Spleen (tissue), 11 donors: ENCODE measurements around the gene CRIP1. TPM values are rescaled to one million over a fixed set of nuclear protein-coding genes. Genes with fewer than 3 reads are reported as not detected.

Experiments used
- DNase-seq: peaks from one replicate; pipeline ENCODE4 v3.0.0-alpha.2; 2020
- H3K27ac ChIP-seq, 8 donors: fragments of 200-600 bp; sonication (generic) in 7 of 8; 1 replicate in 4 of 8; 2 replicates in 4 of 8; pipeline versions ENCODE4 v1.5.0 to v1.8.0; 2016 to 2021; ENCODE audit warnings: inconsistent platforms in 4 of 8, mild to moderate bottlenecking in 4 of 8, moderate library complexity in 1 of 8
- H3K27me3 ChIP-seq, 7 donors: fragments of 200-600 bp; sonication (generic) in 6 of 7; replicated peaks in 1 of 7; 1 replicate in 4 of 7; 2 replicates in 3 of 7; pipeline versions ENCODE4 v1.5.0 to v1.8.0; 2016 to 2021; ENCODE audit warnings: inconsistent platforms in 3 of 7, mild to moderate bottlenecking in 1 of 7
- H3K36me3 ChIP-seq, 6 donors: fragments of 200-600 bp; sonication (generic) in 5 of 6; 1 replicate in 4 of 6; 2 replicates in 2 of 6; pipeline versions ENCODE4 v1.5.0 to v1.8.0; 2016 to 2021; ENCODE audit warnings: inconsistent platforms in 2 of 6
- H3K4me1 ChIP-seq, 6 donors: fragments of 200-600 bp; sonication (generic) in 5 of 6; 1 replicate in 3 of 6; 2 replicates in 3 of 6; pipeline versions ENCODE4 v1.5.0 to v1.8.0; 2016 to 2021; ENCODE audit warnings: inconsistent platforms in 3 of 6
- H3K4me3 ChIP-seq, 8 donors: fragments of 200-600 bp; sonication (generic) in 7 of 8; 1 replicate in 4 of 8; 2 replicates in 4 of 8; pipeline versions ENCODE4 v1.5.0 to v1.8.0; 2016 to 2021; ENCODE audit warnings: inconsistent platforms in 4 of 8, mild to moderate bottlenecking in 4 of 8, moderate library complexity in 2 of 8
- H3K9me3 ChIP-seq, 8 donors: fragments of 200-600 bp; sonication (generic) in 7 of 8; 1 replicate in 4 of 8; 2 replicates in 4 of 8; pipeline versions ENCODE4 v1.5.0 to v1.8.0; 2016 to 2021; ENCODE audit warnings: inconsistent platforms in 4 of 8
- CTCF ChIP-seq, 11 experiments: fragments of 200-600 bp in 7 of 11; fragments of 450-650 bp in 4 of 11; sonication (generic) in 4 of 11; IDR thresholded peaks in 8 of 11; conservative IDR thresholded peaks in 3 of 11; 1 replicate in 7 of 11; 2 replicates in 4 of 11; pipeline versions ENCODE4 v1.4.0 to v1.8.0; 2016 to 2021; ENCODE audit warnings: antibody characterized with exemption in 11 of 11, inconsistent platforms in 4 of 11, mild to moderate bottlenecking in 1 of 11
- POLR2A ChIP-seq, 3 donors: fragments of 450-650 bp; IDR thresholded peaks; one replicate each; pipeline ENCODE4 v1.5.1; 2017; ENCODE audit warnings: antibody characterized with exemption in 3 of 3, mild to moderate bottlenecking in 1 of 3
- POLR2AphosphoS5 ChIP-seq, 3 donors: sonication (generic); formaldehyde crosslinking; IDR thresholded peaks; one replicate each; pipeline ENCODE4 v1.5.1; 2017; ENCODE audit warnings: antibody characterized with exemption in 3 of 3
- WGBS, 5 donors: extraction: QIAGEN DNeasy Blood & Tissue Kit in 3 of 5; methylation state at CpG; one replicate each; pipeline versions ENCODE4 v1.1.5 to v1.1.7; 2013 to 2018; 5-methylcytosine and 5-hydroxymethylcytosine counted together
- intact Hi-C: fragments of 100-400 bp; cut with DNase I; formaldehyde crosslinking; loops from one replicate; pipeline ENCODE4 v1.15.0; 2023; ENCODE audit warnings: low total_unique reads
- polyA plus RNA-seq, 3 donors: library from polyadenylated mRNA; stranded (reverse); fragments of 200-250 nt; gene quantifications; one replicate each; pipeline ENCODE4 v1.2.1, GENCODE V29; 2013
- total RNA-seq, 7 donors: library from RNA; depleted of rRNA in 3 of 7; stranded (reverse); fragments of >200 nt in 3 of 7; fragmentation: NEBNext Ultra II Directional in 4 of 7; extraction: Animal tissue kit (Norgen Biotek cat#: 25700) in 4 of 7; gene quantifications; one replicate each; pipeline versions ENCODE4 v1.1.0 to v1.2.1, GENCODE V29; 2016 to 2021
- donor health status: healthy with polysubstance abuse.
- donor health status: DM: no; HTN: no; CAD: no; lungs with moderate emphysema.
- donor health status: DM: no; HTN: no; CAD: no.
- donor health status: Bipolar disorder and iron deficiency.
- donor health status: healthy.
- donor health status: DM: no; HTN: no; CAD: no.
- donor health status: DM: yes; HTN: yes; CAD: no.

Gene CRIP1
- total and polyA plus RNA-seq, 10 donors: 20.5 to 349 (median 65.3) TPM

DNA sequence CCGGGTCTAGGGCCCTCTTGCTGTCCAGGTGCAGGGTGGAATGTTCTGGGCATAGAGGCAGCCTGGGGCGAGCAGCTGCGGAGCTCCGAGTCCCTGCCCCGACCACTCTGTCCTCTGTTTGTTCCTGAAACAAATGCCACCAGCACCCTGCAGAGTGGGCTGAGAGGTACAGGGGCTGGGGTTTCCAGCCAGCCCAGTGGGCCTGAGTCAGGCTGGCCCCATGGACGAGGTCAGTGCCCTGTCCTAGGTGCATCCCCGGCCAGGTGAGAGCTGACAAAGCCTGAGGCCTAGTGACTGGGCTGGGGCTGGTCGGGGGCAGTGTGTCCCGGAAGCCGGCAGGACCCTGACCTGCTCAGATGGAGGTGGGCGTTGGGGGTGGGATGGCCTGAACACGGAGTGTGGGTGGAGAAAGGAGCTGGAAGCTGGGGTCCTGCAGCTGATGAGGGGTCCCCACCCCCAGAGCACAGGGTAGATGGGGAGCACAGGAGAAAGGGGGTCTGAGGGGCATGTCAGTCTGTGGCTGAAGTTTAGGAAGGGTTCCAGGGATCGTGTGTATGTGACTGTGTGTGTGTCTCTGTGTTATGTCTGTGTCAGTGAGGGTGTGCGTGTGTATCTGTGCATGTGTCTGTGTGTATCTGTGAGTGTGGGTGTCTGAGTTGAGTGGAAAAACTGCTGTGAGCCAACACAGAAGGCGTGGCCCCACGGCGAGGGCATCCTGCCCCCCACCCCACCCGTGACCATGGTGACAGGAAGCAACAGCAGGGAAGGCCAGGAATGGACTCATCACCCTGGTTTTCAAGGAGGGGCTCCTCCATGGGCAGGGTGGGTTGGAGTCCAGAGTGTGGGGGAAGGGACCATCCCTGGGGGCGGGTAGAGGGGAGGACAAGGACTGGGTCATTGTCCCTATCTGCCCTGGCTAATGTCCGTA lies 2.4 kb upstream of the CRIP1 start:
- H3K27ac ChIP-seq: peak overlapping the region in 4 of 8 donors; percentile 4 to 95 (median 56)
- no peak overlapping the region for H3K4me3 ChIP-seq
- no peak for DNase-seq
- H3K4me1 ChIP-seq: peaks cover 62 to 100% (median 98%) of the 10 kb centered on the region in 6 donors
- WGBS, 5 donors: 48 to 75% (median 70%) methylated on average over 14 to 20 of the region's 20 CpGs
- H3K36me3 ChIP-seq: peaks cover 0 to 7% (median 1%) of the 10 kb centered on the region in 6 donors
- TF ChIP-seq CTCF (IDR thresholded peaks at IDR 0.05 in 8 of 11, conservative IDR thresholded peaks at IDR 0.05 in 3 of 11) (no peak), POLR2A (IDR thresholded peaks at IDR 0.05) (no peak), POLR2AphosphoS5 (IDR thresholded peaks at IDR 0.05) (peak in 2 of 3 donors; percentile 51 to 75)
- H3K9me3 ChIP-seq: no peaks in the 10 kb centered on the region
- H3K27me3 ChIP-seq: peaks cover 0 to 55% (median 3%) of the 10 kb centered on the region in 7 donors
- intact Hi-C loops: no loop called here

GRCh38 chr14:105484997-105485393 lies 1.7 kb upstream of the CRIP1 start:
- TF ChIP-seq POLR2A (IDR thresholded peaks at IDR 0.05): no peak
- no peak for TF ChIP-seq CTCF (IDR thresholded peaks at IDR 0.05 in 8 of 11, conservative IDR thresholded peaks at IDR 0.05 in 3 of 11)
- no peak for TF ChIP-seq POLR2AphosphoS5 (IDR thresholded peaks at IDR 0.05)
- Histone ChIP-seq H3K4me1 (peaks cover 64 to 100% (median 100%) of the 10 kb centered on the region in 6 donors), H3K27ac (peak overlapping the region in 6 of 8 donors; percentile 7 to 95 (median 92)), H3K9me3 (no peaks in the 10 kb centered on the region), H3K27me3 (peaks cover 0 to 49% (median 3%) of the 10 kb centered on the region in 7 donors), H3K36me3 (peaks cover 0 to under 1% (median 0%) of the 10 kb centered on the region in 6 donors), H3K4me3 (no peak overlapping the region)
- DNase-seq: no peak
- intact Hi-C loops: loop anchor here (5.0 kb wide), 1 partner anchor 113 kb away; no protein-coding TSS in a partner anchor
- 83 to 91% (median 86%) methylated on average over 13 to 16 of the region's 16 CpGs for WGBS, 5 donors

DNA sequence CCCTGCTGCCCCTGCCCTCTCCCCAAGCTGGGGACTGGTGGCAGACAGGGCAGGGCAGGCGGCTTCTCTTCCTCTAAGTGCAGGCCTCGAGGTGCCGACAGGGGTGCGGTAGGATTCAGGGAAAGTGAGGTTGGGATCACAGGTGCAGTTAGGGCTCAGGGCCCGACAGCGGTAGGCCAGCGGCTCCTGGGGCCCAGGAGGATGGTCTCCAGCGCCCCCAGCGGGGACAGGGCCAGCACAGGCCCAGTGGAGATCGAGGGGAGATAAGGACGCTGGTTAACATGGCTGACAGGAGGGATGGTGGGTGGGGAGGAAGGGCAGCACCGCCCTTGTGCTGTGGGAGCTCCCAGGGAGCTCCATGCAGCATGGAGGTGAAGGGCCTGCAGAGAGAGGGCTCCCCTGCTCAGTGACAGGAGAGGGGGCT lies 935 bp upstream of the CRIP1 start:
- Histone ChIP-seq H3K4me3 (peak overlapping the region in 2 of 8 donors; percentile 54 to 95), H3K9me3 (no peaks in the 10 kb centered on the region), H3K27ac (peak overlapping the region in 7 of 8 donors; percentile 7 to 95 (median 89)), H3K4me1 (peaks cover 58 to 96% (median 95%) of the 10 kb centered on the region in 6 donors), H3K27me3 (peaks cover 0 to 42% (median 3%) of the 10 kb centered on the region in 7 donors), H3K36me3 (no peaks in the 10 kb centered on the region)
- TF ChIP-seq POLR2A (IDR thresholded peaks at IDR 0.05) (no peak), POLR2AphosphoS5 (IDR thresholded peaks at IDR 0.05) (peak in 2 of 3 donors; percentile 26 to 42), CTCF (IDR thresholded peaks at IDR 0.05 in 8 of 11, conservative IDR thresholded peaks at IDR 0.05 in 3 of 11) (peak in 9 of 11 experiments; percentile 19 to 61 (median 40))
- no peak for DNase-seq
- intact Hi-C loops: loop anchor here (5.0 kb wide), 1 partner anchor 113 kb away; no protein-coding TSS in a partner anchor
- 24 to 66% (median 38%) methylated on average over 3 to 12 of the region's 12 CpGs for WGBS, 5 donors
